HG03025 (cell line): ENCODE data around the gene GPR142.

Experiments used
- ATAC-seq: cut with Tn5 transposase; IDR thresholded peaks from one replicate; pipeline ENCODE4 v1.9.1; 2021; ENCODE audit warnings: mild to moderate bottlenecking, moderate library complexity; ENCODE audit not compliant: unreplicated experiment, low FRiP score

Gene GPR142

DNA sequence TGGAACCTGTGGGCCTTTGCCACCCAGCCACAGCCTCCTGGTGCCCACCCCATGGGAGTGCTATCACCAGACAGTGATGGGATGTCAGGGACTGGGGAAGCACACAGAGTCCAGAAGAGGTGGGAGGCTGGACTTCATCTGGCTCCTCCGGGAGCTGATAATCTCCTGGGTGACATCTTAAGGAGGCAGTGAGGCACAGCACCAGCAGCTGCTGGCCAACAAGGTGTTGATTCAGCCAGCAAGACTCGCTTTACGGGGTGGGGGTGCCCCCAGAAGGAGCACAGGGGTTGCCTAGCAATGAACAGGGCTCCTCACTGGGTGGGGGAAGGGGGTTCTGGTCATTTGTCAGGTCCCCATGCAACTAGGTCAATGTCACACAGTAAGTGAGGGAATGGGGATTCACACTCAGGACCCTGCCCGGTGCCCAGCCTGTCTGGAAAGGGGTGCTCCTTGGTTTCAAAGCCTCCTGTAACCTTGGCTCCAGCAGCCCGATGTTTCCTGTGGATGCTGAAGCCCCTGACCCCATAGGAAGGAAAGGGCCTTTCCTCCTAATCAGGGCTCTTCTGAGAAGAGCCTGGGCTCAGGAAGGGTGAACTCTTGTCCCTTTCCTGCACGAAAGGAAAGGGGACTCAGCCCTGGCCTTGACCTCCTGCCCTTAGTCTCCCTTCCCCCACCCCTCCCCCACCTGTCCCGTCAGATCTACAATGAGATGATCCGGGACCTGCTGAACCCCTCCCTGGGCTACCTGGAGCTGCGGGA is 23.6 kb upstream of the GPR142 start:
- no peak for ATAC-seq

- no peak for ATAC-seq
These were observed 22.6 kb upstream of the GPR142 start for GRCh38 chr17:74344658-74345057.

GRCh38 chr17:74345433-74346241 is 21.7 kb upstream of the GPR142 start:
- ATAC-seq = no peak

DNA sequence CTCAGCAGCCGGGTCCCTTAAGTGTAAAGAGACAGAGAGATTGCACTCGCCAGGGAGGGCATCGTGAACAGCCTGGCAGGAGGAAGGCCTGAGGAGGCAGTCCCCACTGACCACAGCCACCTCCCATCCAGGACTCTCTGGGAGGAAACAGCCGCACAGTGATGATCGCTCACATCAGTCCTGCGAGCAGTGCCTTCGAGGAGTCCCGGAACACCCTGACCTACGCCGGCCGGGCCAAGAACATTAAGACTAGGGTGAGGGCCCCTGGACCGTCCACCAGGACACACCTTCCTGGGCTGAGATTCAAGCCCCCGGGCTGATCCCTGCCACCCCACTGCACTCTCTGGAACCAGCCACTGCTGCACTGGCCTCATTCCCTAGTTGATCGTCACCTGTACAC is 19.7 kb upstream of the GPR142 start:
- no peak for ATAC-seq

DNA sequence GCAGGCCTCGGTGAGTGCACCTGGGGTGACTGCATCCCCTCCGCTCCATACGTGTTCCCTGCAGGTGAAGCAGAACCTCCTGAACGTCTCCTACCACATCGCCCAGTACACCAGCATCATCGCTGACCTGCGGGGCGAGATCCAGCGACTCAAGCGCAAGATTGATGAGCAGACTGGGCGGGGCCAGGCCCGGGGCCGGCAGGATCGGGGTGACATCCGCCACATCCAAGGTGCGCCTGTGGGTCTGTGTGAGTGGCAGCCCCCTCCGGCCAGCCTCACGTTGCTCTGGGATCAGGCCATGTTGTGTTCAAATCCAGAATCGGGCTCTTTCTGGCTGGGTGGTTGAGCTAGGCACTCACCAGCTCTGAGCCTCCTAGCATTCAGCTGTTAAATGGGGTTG is 18.2 kb upstream of the GPR142 start:
- ATAC-seq = no peak

- ATAC-seq = no peak
These were observed 16.8 kb upstream of the GPR142 start for GRCh38 chr17:74350486-74350885.

- ATAC-seq = no peak
These were observed 15.6 kb upstream of the GPR142 start for GRCh38 chr17:74351552-74352210.

GRCh38 chr17:74353446-74354060 is 13.8 kb upstream of the GPR142 start:
- no peak for ATAC-seq

- ATAC-seq = no peak
These were observed 13.2 kb upstream of the GPR142 start for GRCh38 chr17:74354123-74354522.

DNA sequence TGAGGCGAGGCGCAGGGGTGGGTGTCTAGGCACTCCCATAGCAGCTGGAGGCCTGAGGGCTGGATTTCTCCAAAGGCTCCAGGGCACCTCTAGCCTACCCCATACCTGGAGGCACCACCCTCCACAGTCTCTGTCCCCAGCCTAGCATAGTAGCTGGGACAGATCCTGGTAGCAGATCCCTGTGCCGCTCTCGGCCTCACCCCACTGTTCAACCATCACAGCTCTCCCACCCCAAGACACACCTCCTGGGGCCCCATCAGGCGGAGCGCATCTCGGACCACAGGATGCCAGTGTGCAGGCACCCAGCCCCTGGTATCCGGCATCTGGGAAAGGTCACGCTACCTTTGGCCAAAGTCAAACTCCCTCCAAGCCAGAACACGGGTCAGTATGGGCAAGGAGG is 12.7 kb upstream of the GPR142 start:
- ATAC-seq = no peak

GRCh38 chr17:74355065-74355464 is 12.2 kb upstream of the GPR142 start:
- ATAC-seq = no peak

DNA sequence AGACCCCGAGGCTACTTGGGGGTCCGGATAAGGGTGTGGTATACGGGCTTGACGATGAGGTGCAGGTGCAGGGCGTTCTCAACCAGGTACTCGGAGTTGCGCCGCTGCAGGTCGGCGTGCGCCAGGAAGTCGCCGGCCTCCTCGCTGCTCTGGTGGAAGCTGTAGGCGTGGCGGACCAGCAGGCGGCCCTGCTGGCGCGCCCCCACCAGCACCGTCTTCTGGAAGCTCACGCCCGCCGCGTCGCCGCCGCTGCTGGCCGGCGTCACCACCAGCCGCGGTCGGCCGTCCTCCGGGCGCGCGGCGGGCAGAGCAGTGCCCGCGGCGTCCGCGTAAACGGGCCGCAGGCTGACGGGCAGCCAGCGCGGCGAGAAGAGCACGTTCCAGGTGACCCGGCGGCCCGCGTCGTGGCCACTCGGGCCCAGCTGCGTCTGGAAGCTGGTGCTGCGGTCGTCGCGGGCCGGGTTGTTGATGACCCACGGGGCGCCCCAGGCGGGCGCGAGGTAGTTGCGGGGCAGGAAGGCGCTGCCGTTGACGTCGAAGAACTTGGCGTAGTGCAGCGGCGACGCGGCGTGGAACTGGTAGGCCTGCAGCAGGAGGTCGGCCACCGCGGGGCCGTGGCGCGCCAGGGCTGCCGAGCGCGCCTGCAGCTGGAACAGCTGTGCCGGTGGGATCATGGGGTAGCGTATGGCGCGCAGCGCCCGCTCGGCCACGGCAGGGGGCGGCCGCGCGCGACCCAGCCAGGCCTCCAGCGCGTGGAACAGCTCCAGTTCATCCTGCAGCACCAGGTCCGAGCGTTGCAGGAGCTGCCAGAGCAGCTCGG is 10.4 kb upstream of the GPR142 start:
- no peak for ATAC-seq

DNA sequence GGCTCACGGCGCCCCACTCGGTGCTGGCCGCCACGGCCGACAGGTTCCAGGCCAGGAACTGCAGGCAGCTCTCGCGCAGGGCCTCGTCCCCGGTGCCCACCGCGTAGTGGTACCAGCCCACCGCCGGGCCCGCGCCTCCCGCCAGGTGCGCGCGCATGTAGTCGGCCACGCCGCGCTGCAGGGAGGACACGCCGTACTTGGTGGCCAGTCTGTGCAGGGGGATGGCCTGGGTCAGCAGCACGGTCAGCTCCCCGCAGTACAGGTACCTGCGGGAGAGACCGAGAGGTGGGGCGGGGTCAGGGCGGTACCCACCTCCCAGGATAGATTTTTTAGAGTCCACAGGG is 9.9 kb upstream of the GPR142 start:
- no peak for ATAC-seq

GRCh38 chr17:74358697-74359096 is 8.6 kb upstream of the GPR142 start:
- ATAC-seq = no peak

- ATAC-seq = no peak
These were observed 7.4 kb upstream of the GPR142 start for GRCh38 chr17:74359916-74360315.

DNA sequence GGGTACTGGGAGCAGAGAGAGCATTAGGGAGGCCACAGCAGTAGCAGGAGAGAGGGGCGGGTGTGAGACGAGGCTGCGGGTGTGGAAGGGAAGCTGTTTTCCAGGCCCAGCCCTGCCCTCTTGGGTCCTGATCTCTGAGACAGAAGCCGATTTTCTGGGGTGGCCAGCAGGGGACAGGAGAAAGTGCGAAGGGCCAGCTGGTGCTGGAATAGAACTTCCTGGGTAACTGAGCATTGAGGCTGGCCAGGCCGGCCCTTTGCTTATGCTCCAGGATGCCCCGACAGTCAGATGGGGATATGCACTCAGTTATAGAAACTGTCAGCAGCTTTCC is 6.4 kb upstream of the GPR142 start:
- no peak for ATAC-seq

GRCh38 chr17:74361230-74362068 is 5.9 kb upstream of the GPR142 start, which contains the start of gene BTBD17:
Gene BTBD17, minus strand, starts transcription at chr17:74361868. Its CDS starts 49 bp downstream, at chr17:74361819.
- no peak for ATAC-seq

GRCh38 chr17:74362069-74362405 is 5.3 kb upstream of the GPR142 start:
- no peak for ATAC-seq

DNA sequence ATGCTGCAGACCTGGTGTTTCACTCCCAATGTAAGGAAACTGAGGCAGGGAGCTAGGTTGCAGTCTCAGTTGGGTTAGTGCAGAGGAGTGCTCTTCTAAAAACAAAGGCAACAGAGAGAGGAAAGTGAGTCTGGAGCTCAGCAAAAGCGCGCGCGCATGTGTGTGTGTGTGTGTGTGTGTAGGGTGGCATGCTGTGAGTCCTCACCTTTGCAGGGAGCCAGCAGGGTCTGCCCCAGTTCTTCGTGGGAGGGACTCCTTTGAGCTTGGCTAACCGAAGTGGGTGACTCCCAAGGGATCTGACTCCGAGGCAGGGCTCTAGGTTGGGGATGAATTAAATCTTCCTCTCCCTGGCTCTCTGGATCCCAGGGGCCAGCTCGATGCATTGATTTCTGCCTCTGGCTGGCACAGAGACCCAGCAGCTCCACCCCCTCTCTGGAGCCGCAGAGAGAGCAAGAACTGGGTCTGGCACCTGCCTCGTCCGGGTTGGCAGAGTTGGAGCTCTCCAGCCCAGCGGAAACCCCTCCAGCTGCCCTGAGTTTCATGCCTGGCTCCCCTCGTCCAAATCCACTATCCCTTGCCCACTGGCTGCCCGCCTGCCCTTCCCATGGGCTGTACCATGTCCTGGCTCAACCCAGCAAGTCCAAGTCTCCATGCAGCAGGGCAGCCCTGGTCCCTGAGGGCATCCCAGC is 4.4 kb upstream of the GPR142 start:
- no peak for ATAC-seq
